ENCODE measurements around the gene ANKS1B.
"Not testable (repeated sequence)": the region's sequence is repeated elsewhere in the genome, so short reads cannot be mapped to it uniquely, and the experiment has no call there.

The ANKS1B gene

GRCh38 chr12:98973395-98973794 is 1011.3 kb downstream of the ANKS1B start:
- Mint-ChIP-seq H3K36me3 (no peaks in the 10 kb centered on the region), H3K27me3 (no peaks in the 10 kb centered on the region)

GRCh38 chr12:98970950-98971349 is 1013.8 kb downstream of the ANKS1B start:
- H3K27ac Mint-ChIP-seq: no peak overlapping the region
- no peaks in the 10 kb centered on the region for H3K36me3 Mint-ChIP-seq
- H3K4me3 Mint-ChIP-seq: no peak overlapping the region
- CTCF ChIA-PET: no interaction called here
- no peaks in the 10 kb centered on the region for H3K27me3 Mint-ChIP-seq
- no peaks in the 10 kb centered on the region for H3K9me3 Mint-ChIP-seq
- H3K4me1 Mint-ChIP-seq: no peaks in the 10 kb centered on the region
- DNase-seq: no peak

More at GRCh38 chr12:98973395-98973794, 1011.3 kb downstream of the ANKS1B start:
- no peak overlapping the region for H3K27ac Mint-ChIP-seq
- CTCF ChIA-PET: no interaction called here
- no peaks in the 10 kb centered on the region for H3K9me3 Mint-ChIP-seq
- H3K4me1 Mint-ChIP-seq: no peaks in the 10 kb centered on the region
- H3K4me3 Mint-ChIP-seq: no peak overlapping the region
- DNase-seq: no peak

GRCh38 chr12:98970210-98970609 is 1014.5 kb downstream of the ANKS1B start:
- Mint-ChIP-seq H3K27ac (no peak overlapping the region), H3K36me3 (no peaks in the 10 kb centered on the region), H3K27me3 (no peaks in the 10 kb centered on the region), H3K9me3 (no peaks in the 10 kb centered on the region), H3K4me3 (no peak overlapping the region), H3K4me1 (no peaks in the 10 kb centered on the region)
- DNase-seq: no peak
- CTCF ChIA-PET: no interaction called here

- Mint-ChIP-seq H3K36me3 (no peaks in the 10 kb centered on the region), H3K4me1 (no peaks in the 10 kb centered on the region), H3K27me3 (no peaks in the 10 kb centered on the region), H3K27ac (no peak overlapping the region), H3K4me3 (no peak overlapping the region), H3K9me3 (no peaks in the 10 kb centered on the region)
- CTCF ChIA-PET: no interaction called here
- DNase-seq: no peak
Measured at GRCh38 chr12:98968896-98969295, 1015.8 kb downstream of the ANKS1B start.

GRCh38 chr12:98957135-98957534 is 1027.6 kb downstream of the ANKS1B start:
- H3K4me3 Mint-ChIP-seq, H3K27ac Mint-ChIP-seq, CTCF ChIA-PET, H3K27me3 Mint-ChIP-seq, H3K9me3 Mint-ChIP-seq, DNase-seq, H3K4me1 Mint-ChIP-seq, H3K36me3 Mint-ChIP-seq: not testable (repeated sequence)

- Mint-ChIP-seq H3K36me3 (no peaks in the 10 kb centered on the region), H3K27me3 (no peaks in the 10 kb centered on the region), H3K9me3 (no peaks in the 10 kb centered on the region), H3K4me3 (no peak overlapping the region), H3K27ac (no peak overlapping the region), H3K4me1 (no peaks in the 10 kb centered on the region)
- no peak for DNase-seq
- CTCF ChIA-PET: interaction anchor here (0.7 kb wide), 1 partner anchor 44 kb away, joined by 4 read pairs; no protein-coding TSS in a partner anchor
Measured at GRCh38 chr12:98955284-98955683, 1029.5 kb downstream of the ANKS1B start.

- H3K27ac Mint-ChIP-seq: no peak overlapping the region
- no peaks in the 10 kb centered on the region for H3K9me3 Mint-ChIP-seq
- no peak for DNase-seq
- H3K4me3 Mint-ChIP-seq: no peak overlapping the region
- no peaks in the 10 kb centered on the region for H3K4me1 Mint-ChIP-seq
- H3K27me3 Mint-ChIP-seq: no peaks in the 10 kb centered on the region
- CTCF ChIA-PET: no interaction called here
- H3K36me3 Mint-ChIP-seq: no peaks in the 10 kb centered on the region
Measured at GRCh38 chr12:98954506-98954905, 1030.2 kb downstream of the ANKS1B start.

GRCh38 chr12:98951406-98951805 is 1033.3 kb downstream of the ANKS1B start:
- Mint-ChIP-seq H3K27me3 (no peaks in the 10 kb centered on the region), H3K4me3 (no peak overlapping the region), H3K9me3 (no peaks in the 10 kb centered on the region), H3K4me1 (no peaks in the 10 kb centered on the region), H3K36me3 (no peaks in the 10 kb centered on the region), H3K27ac (no peak overlapping the region)
- DNase-seq: no peak
- CTCF ChIA-PET: no interaction called here

GRCh38 chr12:98948343-98948949 is 1036.3 kb downstream of the ANKS1B start:
- CTCF ChIA-PET: no interaction called here
- DNase-seq: no peak
- H3K9me3 Mint-ChIP-seq: no peaks in the 10 kb centered on the region
- H3K4me3 Mint-ChIP-seq: no peak overlapping the region
- no peaks in the 10 kb centered on the region for H3K27me3 Mint-ChIP-seq
- H3K4me1 Mint-ChIP-seq: no peaks in the 10 kb centered on the region
- H3K36me3 Mint-ChIP-seq: no peaks in the 10 kb centered on the region
- H3K27ac Mint-ChIP-seq: no peak overlapping the region

- Mint-ChIP-seq H3K27ac (no peak overlapping the region), H3K27me3 (no peaks in the 10 kb centered on the region), H3K9me3 (no peaks in the 10 kb centered on the region), H3K36me3 (no peaks in the 10 kb centered on the region), H3K4me3 (no peak overlapping the region), H3K4me1 (no peaks in the 10 kb centered on the region)
- CTCF ChIA-PET: no interaction called here
- no peak for DNase-seq
Measured at GRCh38 chr12:98945864-98946263, 1038.9 kb downstream of the ANKS1B start.

- CTCF ChIA-PET: no interaction called here
- no peak for DNase-seq
- Mint-ChIP-seq H3K9me3 (no peaks in the 10 kb centered on the region), H3K4me3 (no peak overlapping the region), H3K4me1 (no peaks in the 10 kb centered on the region), H3K27me3 (peaks cover 6% of the 10 kb centered on the region), H3K36me3 (no peaks in the 10 kb centered on the region), H3K27ac (no peak overlapping the region)
Measured at GRCh38 chr12:98939926-98940325, 1044.8 kb downstream of the ANKS1B start.

- CTCF ChIA-PET: no interaction called here
- no peaks in the 10 kb centered on the region for H3K9me3 Mint-ChIP-seq
- H3K4me1 Mint-ChIP-seq: no peaks in the 10 kb centered on the region
- peaks cover 6% of the 10 kb centered on the region for H3K27me3 Mint-ChIP-seq
- no peak overlapping the region for H3K4me3 Mint-ChIP-seq
- no peak for DNase-seq
- H3K27ac Mint-ChIP-seq: no peak overlapping the region
- H3K36me3 Mint-ChIP-seq: no peaks in the 10 kb centered on the region
Measured at GRCh38 chr12:98939350-98939749, 1045.4 kb downstream of the ANKS1B start.

- Mint-ChIP-seq H3K9me3 (no peaks in the 10 kb centered on the region), H3K27me3 (peaks cover 10% of the 10 kb centered on the region), H3K4me1 (no peaks in the 10 kb centered on the region), H3K36me3 (no peaks in the 10 kb centered on the region), H3K4me3 (no peak overlapping the region), H3K27ac (no peak overlapping the region)
- CTCF ChIA-PET: no interaction called here
- DNase-seq: no peak
Measured at GRCh38 chr12:98935847-98936246, 1048.9 kb downstream of the ANKS1B start.

- Mint-ChIP-seq H3K4me3 (no peak overlapping the region), H3K27ac (no peak overlapping the region), H3K27me3 (peaks cover 5% of the 10 kb centered on the region), H3K36me3 (no peaks in the 10 kb centered on the region), H3K9me3 (no peaks in the 10 kb centered on the region), H3K4me1 (no peaks in the 10 kb centered on the region)
- DNase-seq: no peak
- CTCF ChIA-PET: no interaction called here
Measured at GRCh38 chr12:98922871-98923270, 1061.9 kb downstream of the ANKS1B start.

- CTCF ChIA-PET: no interaction called here
- DNase-seq: no peak
- Mint-ChIP-seq H3K27ac (no peak overlapping the region), H3K4me3 (no peak overlapping the region), H3K36me3 (no peaks in the 10 kb centered on the region), H3K4me1 (no peaks in the 10 kb centered on the region), H3K27me3 (peaks cover 5% of the 10 kb centered on the region), H3K9me3 (no peaks in the 10 kb centered on the region)
Measured at GRCh38 chr12:98918176-98918863, 1066.4 kb downstream of the ANKS1B start.

All from activated naive CD4-positive, alpha-beta T cell treated with anti-CD3 and anti-CD28 coated beads, Interleukin-2, amount 10 ng/mL, durations not matched to agents 7 days and 5 days (primary cell).